Cardiac fibroblast (primary cell): ENCODE results near the gene PUM1.
A peak's percentile ranks its signal among the peaks of the same experiment; 100 is the strongest.

Experiments
- DNase-seq, 2 donors: peaks; one replicate each; pipeline versions ENCODE4 v3.0.0 to v3.0.0-alpha.2; 2010; ENCODE audit warnings: low read depth in 2 of 2
- H3K4me3 ChIP-seq, 2 donors: replicated peaks in 1 of 2; 1 replicate in 1 of 2; 2 replicates in 1 of 2; pipeline ENCODE4 v1.5.1; 2011; ENCODE audit warnings: low read depth in 2 of 2, low read length in 2 of 2, mild to moderate bottlenecking in 2 of 2, moderate library complexity in 1 of 2
- CTCF ChIP-seq: IDR thresholded peaks from one replicate; pipeline ENCODE4 v1.5.1; 2011; ENCODE audit warnings: low read depth, mild to moderate bottlenecking, low read length, inconsistent platforms

The PUM1 gene

GRCh38 chr1:30903343-30904034 lies 162.0 kb downstream of the PUM1 start:
- no peak for TF ChIP-seq CTCF
- no peak overlapping the region for H3K4me3 ChIP-seq
- peak in 1 of 2 donors; percentile 50 for DNase-seq

- DNase-seq, result no peak
- no peak for TF ChIP-seq CTCF
- H3K4me3 ChIP-seq, result no peak overlapping the region
These were observed 162.8 kb downstream of the PUM1 start for GRCh38 chr1:30902593-30903290.

- peak; percentile 25 to 75 for DNase-seq
- TF ChIP-seq CTCF, result no peak
- no peak overlapping the region for H3K4me3 ChIP-seq
These were observed 163.5 kb downstream of the PUM1 start for GRCh38 chr1:30901798-30902581.

GRCh38 chr1:30900931-30901560 lies 164.5 kb downstream of the PUM1 start:
- H3K4me3 ChIP-seq, result no peak overlapping the region
- no peak for TF ChIP-seq CTCF
- no peak for DNase-seq

GRCh38 chr1:30900486-30900885 lies 165.0 kb downstream of the PUM1 start:
- no peak overlapping the region for H3K4me3 ChIP-seq
- DNase-seq, result no peak
- TF ChIP-seq CTCF, result no peak

- H3K4me3 ChIP-seq, result no peak overlapping the region
- DNase-seq, result no peak
- TF ChIP-seq CTCF, result no peak
These were observed 165.7 kb downstream of the PUM1 start for GRCh38 chr1:30899577-30900389.
